GM04503 (cell line): ENCODE results near the gene HIPK2.

Source experiments
- DNase-seq: peaks from one replicate; pipeline ENCODE4 v3.0.0-alpha.2; 2012; ENCODE audit warnings: low read depth

The HIPK2 gene

GRCh38 chr7:139735466-139735865, 42.3 kb downstream of the HIPK2 start:
- no peak for DNase-seq

GRCh38 chr7:139734395-139734794, 43.4 kb downstream of the HIPK2 start:
- peak; percentile 71 for DNase-seq

GRCh38 chr7:139733751-139734150, 44.0 kb downstream of the HIPK2 start:
- no peak for DNase-seq

- DNase-seq, result no peak
These were observed 45.2 kb downstream of the HIPK2 start for GRCh38 chr7:139732471-139733167.

GRCh38 chr7:139731802-139732470, 45.9 kb downstream of the HIPK2 start:
- peak; percentile 71 for DNase-seq

- DNase-seq, result no peak
These were observed 46.8 kb downstream of the HIPK2 start for GRCh38 chr7:139730746-139731612.

GRCh38 chr7:139728203-139728602, 49.6 kb downstream of the HIPK2 start:
- DNase-seq, result no peak

GRCh38 chr7:139727151-139727705, 50.6 kb downstream of the HIPK2 start:
- peak; percentile 30 for DNase-seq

- DNase-seq, result no peak
These were observed 51.3 kb downstream of the HIPK2 start for GRCh38 chr7:139726485-139726869.

GRCh38 chr7:139725858-139726484, 51.8 kb downstream of the HIPK2 start:
- no peak for DNase-seq

- peak; percentile 44 for DNase-seq
These were observed 52.7 kb downstream of the HIPK2 start for GRCh38 chr7:139725077-139725476.

GRCh38 chr7:139722604-139723003, 55.2 kb downstream of the HIPK2 start:
- DNase-seq, result no peak

- no peak for DNase-seq
These were observed 56.0 kb downstream of the HIPK2 start for GRCh38 chr7:139721821-139722220.

- DNase-seq, result no peak
These were observed 56.4 kb downstream of the HIPK2 start for GRCh38 chr7:139721417-139721816.

GRCh38 chr7:139720705-139721231, 57.0 kb downstream of the HIPK2 start:
- no peak for DNase-seq

- DNase-seq, result no peak
These were observed 57.6 kb downstream of the HIPK2 start for GRCh38 chr7:139720186-139720585.

GRCh38 chr7:139718859-139719258, 58.9 kb downstream of the HIPK2 start:
- no peak for DNase-seq

GRCh38 chr7:139718141-139718540, 59.7 kb downstream of the HIPK2 start:
- DNase-seq, result no peak

GRCh38 chr7:139716156-139716942, 61.4 kb downstream of the HIPK2 start:
- DNase-seq, result no peak

- DNase-seq, result no peak
These were observed 62.5 kb downstream of the HIPK2 start for GRCh38 chr7:139715194-139715815.
